GM19395 (cell line): ENCODE results near the gene ODAD2.

ENCODE experiments used
- ATAC-seq: cut with Tn5 transposase; IDR thresholded peaks from one replicate; pipeline ENCODE4 v1.9.1; 2021; ENCODE audit warnings: mild to moderate bottlenecking, moderate library complexity; ENCODE audit not compliant: unreplicated experiment

Gene ODAD2

DNA sequence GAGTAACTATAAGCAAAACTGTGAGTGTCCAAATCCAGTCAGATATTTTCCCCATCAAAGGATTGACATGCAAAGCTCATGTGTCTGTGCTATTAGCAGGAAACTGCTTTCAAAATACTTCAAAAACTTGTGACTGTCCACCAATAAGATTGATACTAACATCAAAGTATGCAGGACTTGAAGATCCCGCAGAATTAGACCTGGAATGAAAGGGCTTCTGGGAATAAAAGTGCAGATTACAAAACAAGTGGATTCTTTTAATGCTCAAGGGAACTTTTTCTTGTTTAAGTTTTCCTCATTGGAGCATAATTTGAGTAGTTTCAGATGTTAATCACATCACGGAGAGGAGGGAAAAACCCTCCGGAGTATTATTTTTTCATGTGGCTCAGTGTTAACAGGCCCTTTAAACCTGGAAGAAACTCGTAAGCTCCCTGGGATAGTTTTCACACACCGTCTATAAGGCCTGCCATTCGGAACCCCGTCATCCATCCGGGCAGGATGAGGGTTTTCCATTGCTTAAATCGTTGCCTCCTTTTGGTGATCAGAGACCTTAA lies 219.3 kb downstream of the ODAD2 start:
- ATAC-seq = no peak

- ATAC-seq = no peak
These were observed 224.0 kb downstream of the ODAD2 start for GRCh38 chr10:27774831-27775230.

DNA sequence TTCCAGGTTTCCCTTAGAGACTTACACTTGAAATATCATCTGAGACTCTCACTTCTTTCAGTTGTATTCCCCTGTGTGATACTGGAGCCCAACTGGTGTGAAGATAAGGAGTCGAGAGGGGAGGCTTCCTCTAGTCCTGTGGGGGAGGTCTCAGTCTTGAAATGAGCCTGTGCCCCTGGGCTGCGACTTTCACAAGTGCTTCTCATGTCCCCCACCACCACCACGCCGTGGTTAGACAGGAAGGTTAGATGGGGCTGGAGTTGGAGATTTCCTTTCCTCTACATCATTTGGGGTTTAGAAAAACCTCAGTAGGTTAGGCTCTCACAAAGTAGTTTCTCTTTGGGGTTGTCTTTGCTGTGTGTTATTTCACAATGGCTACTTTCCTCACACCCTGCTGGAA lies 227.6 kb downstream of the ODAD2 start:
- ATAC-seq = no peak

DNA sequence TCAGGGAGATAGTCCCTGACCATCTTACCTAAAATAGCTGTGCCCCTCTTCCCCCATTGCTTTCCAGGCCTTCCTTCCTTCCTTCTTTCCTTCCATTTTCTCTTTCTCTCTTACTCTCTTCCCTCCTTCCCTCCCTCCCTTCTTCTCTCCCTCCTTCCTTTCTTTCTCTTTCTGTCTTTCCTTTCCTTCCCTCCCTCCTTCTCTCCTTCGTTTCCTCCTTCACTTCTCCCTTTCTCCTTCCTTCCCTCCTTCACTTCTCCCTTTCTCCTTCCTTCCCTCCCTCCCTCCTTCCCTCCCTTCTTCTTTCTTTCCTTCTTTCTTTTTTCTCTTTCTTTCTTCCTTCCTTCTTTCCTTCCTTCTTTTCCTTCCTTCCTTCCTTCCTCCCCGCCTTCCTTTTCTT lies 228.7 kb downstream of the ODAD2 start:
- ATAC-seq = no peak
